Ishikawa (cell line): ENCODE data around the gene DDX56.

Source experiments
- CEBPB ChIP-seq: IDR thresholded peaks from 2 replicates; pipeline ENCODE4 v1.6.1; 2012
- CREB1 ChIP-seq: IDR thresholded peaks from 2 replicates; pipeline ENCODE4 v1.6.1; 2012; ENCODE audit warnings: low read depth
- EGR1 ChIP-seq: IDR thresholded peaks from 2 replicates; pipeline ENCODE4 v1.6.1; 2012
- EP300 ChIP-seq: IDR thresholded peaks from 2 replicates; pipeline ENCODE4 v1.6.1; 2012; ENCODE audit warnings: borderline replicate concordance
- FOXM1 ChIP-seq: IDR thresholded peaks from 2 replicates; pipeline ENCODE4 v1.6.1; 2012; ENCODE audit warnings: low read depth, borderline replicate concordance
- NFIC ChIP-seq: IDR thresholded peaks from 2 replicates; pipeline ENCODE4 v1.6.1; 2012
- RAD21 ChIP-seq: IDR thresholded peaks from 2 replicates; pipeline ENCODE4 v1.6.1; 2012; ENCODE audit warnings: low read depth
- TAF1 ChIP-seq: IDR thresholded peaks from 2 replicates; pipeline ENCODE4 v1.6.1; 2012; ENCODE audit warnings: low read depth, mild to moderate bottlenecking
- TCF12 ChIP-seq: IDR thresholded peaks from 2 replicates; pipeline ENCODE4 v1.6.1; 2012; ENCODE audit warnings: low read depth
- TEAD4 ChIP-seq: IDR thresholded peaks from 2 replicates; pipeline ENCODE4 v1.6.1; 2012
- YY1 ChIP-seq: IDR thresholded peaks from 2 replicates; pipeline ENCODE4 v1.6.1; 2012; ENCODE audit warnings: low read depth
- ZBTB7A ChIP-seq: IDR thresholded peaks from 2 replicates; pipeline ENCODE4 v1.6.1; 2012; ENCODE audit warnings: low read depth
- TF ChIP-seq, protein P1 (sequence below): IDR thresholded peaks from 2 replicates; pipeline ENCODE4 v1.6.1; 2012; ENCODE audit warnings: low read depth, mild to moderate bottlenecking
- TF ChIP-seq, protein P2 (sequence below): IDR thresholded peaks from 2 replicates; pipeline ENCODE4 v1.6.1; 2012
- TF ChIP-seq, protein P3 (sequence below): IDR thresholded peaks from 2 replicates; pipeline ENCODE4 v1.6.1; 2012

DDX56 gene

DNA sequence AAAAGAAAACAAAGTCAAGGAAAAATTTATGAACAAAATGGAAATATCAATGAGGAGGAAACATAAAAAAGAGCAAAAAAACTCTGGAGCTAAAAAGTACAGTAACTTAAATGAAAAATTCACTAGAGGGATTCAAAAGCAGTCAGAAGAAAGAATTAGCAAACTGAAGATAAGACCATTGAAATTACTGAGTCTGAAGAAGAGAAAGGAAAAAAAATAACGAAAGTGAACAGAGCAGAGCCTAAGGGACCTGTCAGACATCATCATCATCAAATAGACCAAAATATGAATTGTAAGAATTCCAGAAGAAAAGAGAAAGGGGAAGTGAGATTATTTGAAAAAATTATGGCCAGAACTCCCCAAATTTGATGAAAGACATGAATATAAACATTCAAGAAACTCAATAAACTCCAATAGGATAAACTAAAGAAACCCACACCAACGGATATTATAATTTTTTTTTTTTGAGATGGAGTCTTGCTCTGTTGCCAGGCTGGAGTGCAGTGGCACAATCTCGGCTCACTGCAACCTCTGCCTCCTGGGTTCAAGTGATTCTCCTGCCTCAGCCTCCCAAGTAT lies 48.8 kb downstream of the DDX56 start:
- TF ChIP-seq FOXM1 (no peak), ZBTB7A (no peak), TEAD4 (no peak), TAF1 (no peak), YY1 (no peak), TCF12 (no peak), RAD21 (no peak), CREB1 (no peak), NFIC (no peak), CEBPB (no peak), EGR1 (no peak)
- TF ChIP-seq, protein P1, sequence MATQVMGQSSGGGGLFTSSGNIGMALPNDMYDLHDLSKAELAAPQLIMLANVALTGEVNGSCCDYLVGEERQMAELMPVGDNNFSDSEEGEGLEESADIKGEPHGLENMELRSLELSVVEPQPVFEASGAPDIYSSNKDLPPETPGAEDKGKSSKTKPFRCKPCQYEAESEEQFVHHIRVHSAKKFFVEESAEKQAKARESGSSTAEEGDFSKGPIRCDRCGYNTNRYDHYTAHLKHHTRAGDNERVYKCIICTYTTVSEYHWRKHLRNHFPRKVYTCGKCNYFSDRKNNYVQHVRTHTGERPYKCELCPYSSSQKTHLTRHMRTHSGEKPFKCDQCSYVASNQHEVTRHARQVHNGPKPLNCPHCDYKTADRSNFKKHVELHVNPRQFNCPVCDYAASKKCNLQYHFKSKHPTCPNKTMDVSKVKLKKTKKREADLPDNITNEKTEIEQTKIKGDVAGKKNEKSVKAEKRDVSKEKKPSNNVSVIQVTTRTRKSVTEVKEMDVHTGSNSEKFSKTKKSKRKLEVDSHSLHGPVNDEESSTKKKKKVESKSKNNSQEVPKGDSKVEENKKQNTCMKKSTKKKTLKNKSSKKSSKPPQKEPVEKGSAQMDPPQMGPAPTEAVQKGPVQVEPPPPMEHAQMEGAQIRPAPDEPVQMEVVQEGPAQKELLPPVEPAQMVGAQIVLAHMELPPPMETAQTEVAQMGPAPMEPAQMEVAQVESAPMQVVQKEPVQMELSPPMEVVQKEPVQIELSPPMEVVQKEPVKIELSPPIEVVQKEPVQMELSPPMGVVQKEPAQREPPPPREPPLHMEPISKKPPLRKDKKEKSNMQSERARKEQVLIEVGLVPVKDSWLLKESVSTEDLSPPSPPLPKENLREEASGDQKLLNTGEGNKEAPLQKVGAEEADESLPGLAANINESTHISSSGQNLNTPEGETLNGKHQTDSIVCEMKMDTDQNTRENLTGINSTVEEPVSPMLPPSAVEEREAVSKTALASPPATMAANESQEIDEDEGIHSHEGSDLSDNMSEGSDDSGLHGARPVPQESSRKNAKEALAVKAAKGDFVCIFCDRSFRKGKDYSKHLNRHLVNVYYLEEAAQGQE = no peak

DNA sequence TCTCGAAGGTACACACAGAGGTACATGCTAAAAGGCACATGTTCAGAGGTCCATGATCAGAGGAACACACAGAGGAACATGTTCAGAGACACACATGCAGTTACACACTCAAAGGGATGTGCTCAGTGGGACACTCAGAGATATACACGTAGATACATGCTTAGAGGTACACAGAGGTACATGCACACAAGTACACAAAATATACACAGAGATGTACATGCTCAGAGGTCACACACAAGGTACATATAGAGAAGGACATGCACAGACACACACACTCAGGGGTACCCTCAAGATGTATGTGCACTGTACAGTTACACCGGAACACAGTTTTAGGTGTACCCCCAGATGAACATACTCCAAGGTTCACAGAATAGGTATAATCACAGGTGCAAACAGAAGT lies 51.4 kb downstream of the DDX56 start:
- no peak for TF ChIP-seq ZBTB7A
- TF ChIP-seq, protein P1 = no peak

DNA sequence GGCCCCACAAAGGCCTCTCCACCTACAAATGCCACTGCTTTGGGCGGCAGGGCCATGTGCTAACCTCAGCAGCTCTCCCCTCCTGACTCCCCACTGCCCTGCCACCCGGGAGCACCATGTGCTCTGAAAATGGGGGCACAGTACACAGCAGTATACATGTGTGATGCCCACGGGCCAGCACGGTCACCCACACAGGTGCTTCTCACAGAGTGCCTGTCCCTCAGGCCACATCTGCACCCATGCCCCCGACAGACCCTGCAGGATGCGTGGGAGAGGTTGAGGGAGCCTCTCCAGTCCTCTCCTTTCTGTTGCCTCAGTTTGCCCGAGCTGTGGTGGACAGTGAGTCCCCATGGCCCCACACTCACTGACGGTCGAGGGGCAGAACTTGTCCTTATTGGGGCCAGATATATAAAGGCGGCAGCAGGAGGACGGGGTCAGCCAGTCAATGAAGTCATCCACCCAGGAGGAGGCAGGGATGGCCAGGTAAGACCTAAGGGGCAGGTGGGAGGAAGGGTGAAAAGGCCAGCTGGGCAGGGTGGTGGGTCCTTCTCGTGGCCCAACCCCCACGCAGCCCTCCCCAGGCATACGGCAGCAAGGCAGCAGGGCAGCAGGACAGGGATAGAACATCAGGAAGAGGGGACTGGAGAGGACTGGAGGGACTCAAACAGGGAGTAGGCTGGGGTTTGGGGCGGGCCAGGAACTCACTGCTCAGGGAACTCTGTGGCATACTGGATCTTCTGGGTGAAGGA lies 52.2 kb downstream of the DDX56 start:
- no peak for TF ChIP-seq RAD21
- TF ChIP-seq EGR1 = no peak
- no peak for TF ChIP-seq NFIC
- TF ChIP-seq, protein P2, sequence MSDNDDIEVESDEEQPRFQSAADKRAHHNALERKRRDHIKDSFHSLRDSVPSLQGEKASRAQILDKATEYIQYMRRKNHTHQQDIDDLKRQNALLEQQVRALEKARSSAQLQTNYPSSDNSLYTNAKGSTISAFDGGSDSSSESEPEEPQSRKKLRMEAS = no peak
- TF ChIP-seq YY1 = no peak
- TF ChIP-seq, protein P1 = no peak
- no peak for TF ChIP-seq FOXM1
- TF ChIP-seq, protein P3, sequence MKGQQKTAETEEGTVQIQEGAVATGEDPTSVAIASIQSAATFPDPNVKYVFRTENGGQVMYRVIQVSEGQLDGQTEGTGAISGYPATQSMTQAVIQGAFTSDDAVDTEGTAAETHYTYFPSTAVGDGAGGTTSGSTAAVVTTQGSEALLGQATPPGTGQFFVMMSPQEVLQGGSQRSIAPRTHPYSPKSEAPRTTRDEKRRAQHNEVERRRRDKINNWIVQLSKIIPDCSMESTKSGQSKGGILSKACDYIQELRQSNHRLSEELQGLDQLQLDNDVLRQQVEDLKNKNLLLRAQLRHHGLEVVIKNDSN = no peak

DNA sequence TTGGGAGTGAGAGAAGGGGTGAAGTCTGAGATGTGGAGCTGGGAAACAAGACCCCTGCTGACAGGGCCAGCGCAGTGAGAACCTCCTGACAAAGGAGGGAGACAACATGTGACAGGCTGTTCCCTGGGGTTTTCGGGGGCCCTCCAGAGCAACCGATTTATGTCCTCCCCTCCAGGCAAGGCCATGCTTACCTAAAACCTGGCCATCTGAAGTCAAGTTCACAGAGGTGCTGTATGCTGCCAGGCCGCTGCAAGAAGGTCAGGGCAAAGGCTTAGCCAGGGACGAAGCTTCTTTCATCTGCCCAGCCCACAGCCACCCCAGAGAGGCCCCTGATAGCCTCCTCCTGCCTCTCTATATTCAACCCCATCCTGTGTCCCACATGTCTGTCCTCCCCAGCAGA lies 53.1 kb downstream of the DDX56 start:
- TF ChIP-seq NFIC (no peak), EP300 (no peak), EGR1 (no peak), CEBPB (no peak), RAD21 (no peak), CREB1 (no peak), ZBTB7A (no peak), TEAD4 (no peak)
- TF ChIP-seq, protein P1 = no peak
